K562 (cell line): Measurements from ENCODE around the gene KRTAP5-4. TPM values are rescaled to one million over a fixed set of nuclear protein-coding genes. Genes with fewer than 3 reads are reported as not detected.

Experiments used
- ATF2 ChIP-seq: sonication (generic); formaldehyde crosslinking; IDR thresholded peaks from 2 replicates; pipeline ENCODE4 v1.8.1; 2022; ENCODE audit warnings: missing genetic modification reagents
- CC2D1A ChIP-seq: fragments of 450-650 bp; IDR thresholded peaks from 2 replicates; pipeline ENCODE4 v1.6.1; 2017; ENCODE audit warnings: mild to moderate bottlenecking
- DIDO1 ChIP-seq: fragments of 450-650 bp; IDR thresholded peaks from 2 replicates; pipeline ENCODE4 v1.6.1; 2016; ENCODE audit warnings: low read depth, missing biosample characterization, missing genetic modification characterization
- FOXM1 ChIP-seq, 2 experiments: fragments of 450-650 bp in 1 of 2; sonication (generic) in 1 of 2; formaldehyde crosslinking in 1 of 2; IDR thresholded peaks; 2 replicates each; pipeline versions ENCODE4 v1.6.1 to v1.9.0; 2017 to 2022; ENCODE audit warnings: low read depth in 2 of 2, mild to moderate bottlenecking in 2 of 2, missing genetic modification reagents in 1 of 2, moderate library complexity in 1 of 2
- HDGF ChIP-seq: fragments of 450-650 bp; IDR thresholded peaks from 2 replicates; pipeline ENCODE4 v1.6.1; 2016
- JUNB ChIP-seq: fragments of 450-650 bp; formaldehyde crosslinking; conservative IDR thresholded peaks from 2 replicates; pipeline ENCODE4 v1.4.0; 2020; ENCODE audit warnings: mild to moderate bottlenecking
- KDM2B ChIP-seq: fragments of 250-450 bp; sonication (Bioruptor Pico); IDR thresholded peaks from 2 replicates; pipeline ENCODE4 v1.8.0; 2021; ENCODE audit warnings: mild to moderate bottlenecking, moderate library complexity
- MTA1 ChIP-seq: fragments of 450-650 bp; IDR thresholded peaks from 2 replicates; pipeline ENCODE4 v1.6.1; 2017; ENCODE audit warnings: borderline replicate concordance
- MTA2 ChIP-seq: fragments of 450-650 bp; IDR thresholded peaks from 2 replicates; pipeline ENCODE4 v1.6.1; 2016; ENCODE audit warnings: low read depth
- NFE2 ChIP-seq: IDR thresholded peaks from 2 replicates; pipeline ENCODE4 v1.6.1; 2014; ENCODE audit warnings: antibody characterized with exemption, low read depth
- RBM25 ChIP-seq: fragments of 200-400 bp; formaldehyde crosslinking; IDR thresholded peaks from 2 replicates; pipeline ENCODE4 v1.6.1; 2018; ENCODE audit warnings: low read length, low read depth, moderate library complexity; ENCODE audit not compliant: severe bottlenecking
- SMAD2 ChIP-seq: fragments of 150-350 bp; IDR thresholded peaks from 2 replicates; pipeline ENCODE4 v1.6.1; 2014; ENCODE audit warnings: low read depth, mild to moderate bottlenecking, low read length
- TFAM ChIP-seq: fragments of 250-450 bp; sonication (Bioruptor Pico); conservative IDR thresholded peaks from 2 replicates; pipeline ENCODE4 v1.5.0; 2021; ENCODE audit warnings: mild to moderate bottlenecking, moderate library complexity
- U2AF2 ChIP-seq: fragments of 200-400 bp; formaldehyde crosslinking; optimal IDR thresholded peaks from 2 replicates; pipeline ENCODE3; 2017; ENCODE audit warnings: low read depth, mild to moderate bottlenecking, low read length
- ZFP30 ChIP-seq: fragments of 250-450 bp; sonication (Bioruptor Pico); IDR thresholded peaks from 2 replicates; pipeline ENCODE4 v1.8.0; 2022; ENCODE audit warnings: moderate library complexity, mild to moderate bottlenecking, inconsistent platforms, borderline replicate concordance
- ZFP91 ChIP-seq: sonication (generic); formaldehyde crosslinking; IDR thresholded peaks from 2 replicates; pipeline ENCODE4 v1.8.0; 2022; ENCODE audit warnings: mild to moderate bottlenecking, missing genetic modification reagents
- ZNF184 ChIP-seq: sonication (generic); formaldehyde crosslinking; IDR thresholded peaks from 2 replicates; pipeline ENCODE4 v1.5.0; 2020; ENCODE audit warnings: missing genetic modification reagents
- ZNF395 ChIP-seq: fragments of 200-800 bp; sonication (Bioruptor generic); IDR thresholded peaks from 2 replicates; pipeline ENCODE4 v1.6.1; 2017; ENCODE audit warnings: missing genetic modification characterization, missing compliant biosample characterization
- ZNF551 ChIP-seq: fragments of 250-450 bp; sonication (Bioruptor Pico); IDR thresholded peaks from 2 replicates; pipeline ENCODE4 v1.5.0; 2021; ENCODE audit warnings: mild to moderate bottlenecking, moderate library complexity
- polyA plus RNA-seq, 8 experiments: library from polyadenylated mRNA; depleted of rRNA in 4 of 8; stranded (reverse) in 5 of 8; unstranded in 3 of 8; fragments of >200 nt; fragmentation: Nextera tagmentation in 2 of 8; fragmentation: Illumina TruSeq in 1 of 8; extraction: Ambion mirVana in 2 of 8; extraction: Trizol in 1 of 8; gene quantifications; 2 replicates each; pipeline versions ENCODE4 v1.2.1 to v1.2.3, GENCODE V29; 2011 to 2014; ENCODE audit warnings: inconsistent platforms in 1 of 8, missing spikeins in 1 of 8
- total RNA-seq, 7 experiments: library from RNA; depleted of rRNA in 6 of 7; stranded (reverse); fragments of >200 nt in 6 of 7; fragmentation: Illumina TruSeq in 2 of 7; extraction: Trizol in 2 of 7; gene quantifications; 2 replicates each; pipeline versions ENCODE4 v1.2.1 to v1.2.3, GENCODE V29; 2011 to 2021; ENCODE audit warnings: low replicate concordance in 1 of 7
- TF ChIP-seq, protein P1 (sequence below): fragments of 450-650 bp; IDR thresholded peaks from 2 replicates; pipeline ENCODE4 v1.6.1; 2016

KRTAP5-4 gene
- total and polyA plus RNA-seq, 9 of the 15 experiments (the other 6 are each of a cell fraction or from before 2014, with no cell fraction given), result not detected

DNA sequence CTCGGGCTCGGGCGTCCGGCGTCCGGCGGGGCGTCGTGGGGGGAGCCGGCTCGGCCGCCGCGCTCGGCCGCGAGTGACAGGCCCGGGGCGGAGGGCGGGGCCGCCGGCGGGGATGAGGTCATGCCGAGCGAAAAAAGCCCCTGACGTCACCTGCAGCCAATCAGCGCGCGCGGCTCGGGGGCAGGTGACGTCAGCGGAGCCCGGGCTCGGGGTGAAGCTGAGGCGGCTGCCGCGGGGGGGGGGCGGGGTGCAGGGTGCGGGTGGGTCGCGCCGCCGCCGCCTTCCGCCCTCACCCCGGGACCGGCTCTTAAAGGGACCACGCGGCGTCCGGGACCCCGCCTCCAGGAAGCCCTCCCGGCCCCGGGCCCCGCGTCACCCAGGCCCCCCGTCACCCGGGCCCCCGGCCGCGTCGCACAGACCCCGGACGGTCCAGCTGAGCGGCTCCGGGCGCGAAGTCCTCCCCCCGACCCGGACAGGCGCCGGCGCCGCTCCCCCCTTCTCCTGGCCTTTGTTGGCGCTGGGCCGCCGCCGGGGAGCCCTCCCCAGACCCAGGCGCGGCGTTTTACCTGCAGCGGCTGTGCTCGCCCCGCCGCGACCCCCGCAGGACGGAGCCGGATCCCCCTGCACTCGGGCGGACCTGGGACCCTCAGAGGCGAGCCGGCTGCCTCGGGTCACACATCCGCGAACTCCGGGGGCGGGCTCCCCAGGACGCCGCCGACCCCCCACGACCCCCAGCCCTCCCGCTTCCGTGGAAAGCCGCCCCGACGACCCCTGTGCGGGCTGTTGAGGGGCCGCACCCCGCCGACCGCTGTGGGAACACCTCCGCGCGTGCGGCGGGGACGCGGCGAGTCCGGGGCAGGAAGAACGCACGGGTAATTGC is 49.5 kb downstream of the KRTAP5-4 start, which contains the start of gene DUSP8 (continued):
- TF ChIP-seq SMAD2 (no peak), RBM25 (peak; percentile 63), FOXM1 (IDR thresholded peaks at IDR 0.05; ENCODE audit: low read depth) (no peak), FOXM1 (CRISPR knock-in tag; IDR thresholded peaks at IDR 0.05; ENCODE audit: low read depth) (no peak), HDGF (no peak), ZFP30 (CRISPR knock-in tag) (no peak), U2AF2 (no peak), ATF2 (CRISPR knock-in tag) (peak; percentile 91), ZNF395 (peak; percentile 80; the same call in 1 of the 2 replicates), KDM2B (no peak), ZNF184 (CRISPR knock-in tag) (no peak), ZNF551 (no peak), ZFP91 (CRISPR knock-in tag) (peak; percentile 82), MTA1 (no peak), TFAM (CRISPR knock-in tag) (no peak), MTA2 (no peak), NFE2 (no peak), DIDO1 (no peak), JUNB (CRISPR knock-in tag) (0 out of 2 replicates have a peak, but pooled peaks have one; percentile 52), CC2D1A (no peak)
- TF ChIP-seq, protein P1, sequence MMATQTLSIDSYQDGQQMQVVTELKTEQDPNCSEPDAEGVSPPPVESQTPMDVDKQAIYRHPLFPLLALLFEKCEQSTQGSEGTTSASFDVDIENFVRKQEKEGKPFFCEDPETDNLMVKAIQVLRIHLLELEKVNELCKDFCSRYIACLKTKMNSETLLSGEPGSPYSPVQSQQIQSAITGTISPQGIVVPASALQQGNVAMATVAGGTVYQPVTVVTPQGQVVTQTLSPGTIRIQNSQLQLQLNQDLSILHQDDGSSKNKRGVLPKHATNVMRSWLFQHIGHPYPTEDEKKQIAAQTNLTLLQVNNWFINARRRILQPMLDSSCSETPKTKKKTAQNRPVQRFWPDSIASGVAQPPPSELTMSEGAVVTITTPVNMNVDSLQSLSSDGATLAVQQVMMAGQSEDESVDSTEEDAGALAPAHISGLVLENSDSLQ, result peak; percentile 51
